SW 1271 (cell line): ENCODE results near the gene CACNA2D3.

Source experiments
- DNase-seq, 2 experiments: peaks; one replicate each; lab custom pipeline; 2025; lab: John Stamatoyannopoulos, UW

CACNA2D3 gene

DNA sequence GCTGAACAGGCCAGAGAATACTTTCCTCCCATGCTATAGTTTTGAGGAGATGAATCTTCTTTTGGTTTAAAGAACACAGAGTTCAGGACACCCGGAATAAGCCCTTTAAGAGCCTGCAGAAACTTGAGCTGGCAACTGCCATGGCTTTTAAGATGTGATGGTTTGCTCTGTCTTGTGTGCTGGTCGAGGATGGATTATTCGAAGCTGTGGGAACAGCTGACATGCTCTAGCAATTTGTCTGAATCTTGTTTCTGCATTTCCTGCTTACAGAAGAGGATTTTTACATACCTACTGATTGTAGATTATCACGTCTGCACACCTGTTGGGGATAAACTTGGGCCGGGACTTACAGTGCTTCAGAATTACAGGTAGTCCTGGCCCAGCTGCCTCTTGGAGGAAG, 408.6 kb downstream of the CACNA2D3 start:
- no peak for DNase-seq

DNA sequence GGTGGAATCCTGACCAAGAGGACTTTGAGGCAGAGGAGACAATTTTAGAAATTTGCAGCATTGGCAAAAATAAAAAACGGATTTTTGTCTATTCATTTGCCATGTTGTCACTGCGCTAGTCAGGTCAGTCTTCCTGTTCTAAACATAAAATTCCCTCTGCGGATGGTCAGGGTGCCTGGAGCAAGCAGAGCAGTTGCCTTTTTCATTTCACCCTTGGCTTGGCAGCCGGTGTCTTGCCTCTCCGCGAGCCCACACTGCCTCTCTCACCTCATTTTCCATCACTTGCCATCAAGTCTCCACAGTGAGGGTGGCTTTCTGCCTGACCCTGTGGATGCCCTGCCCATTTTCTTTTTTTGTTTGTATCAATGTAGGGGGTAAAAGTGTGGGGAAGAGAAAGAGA, 409.4 kb downstream of the CACNA2D3 start:
- no peak for DNase-seq

DNA sequence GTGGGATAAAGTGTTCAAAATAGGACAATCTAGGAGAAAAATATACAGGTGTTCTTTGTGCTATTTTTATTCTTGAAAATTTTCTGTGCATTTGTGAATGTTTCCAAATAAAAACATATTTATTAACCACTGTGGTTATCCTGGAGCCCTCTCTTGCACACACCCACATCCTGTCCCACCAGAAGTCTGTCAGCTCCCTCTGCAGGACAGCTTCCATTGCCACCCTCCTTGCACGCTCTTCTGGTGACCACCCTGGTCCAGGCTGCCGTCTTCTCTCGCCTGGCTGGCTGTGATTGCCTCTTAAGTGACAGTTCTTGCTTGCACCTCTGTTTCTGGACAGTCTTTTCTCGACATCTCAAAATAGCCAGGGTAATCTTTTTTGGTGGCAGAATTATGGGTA, 411.5 kb downstream of the CACNA2D3 start:
- DNase-seq = no peak

DNA sequence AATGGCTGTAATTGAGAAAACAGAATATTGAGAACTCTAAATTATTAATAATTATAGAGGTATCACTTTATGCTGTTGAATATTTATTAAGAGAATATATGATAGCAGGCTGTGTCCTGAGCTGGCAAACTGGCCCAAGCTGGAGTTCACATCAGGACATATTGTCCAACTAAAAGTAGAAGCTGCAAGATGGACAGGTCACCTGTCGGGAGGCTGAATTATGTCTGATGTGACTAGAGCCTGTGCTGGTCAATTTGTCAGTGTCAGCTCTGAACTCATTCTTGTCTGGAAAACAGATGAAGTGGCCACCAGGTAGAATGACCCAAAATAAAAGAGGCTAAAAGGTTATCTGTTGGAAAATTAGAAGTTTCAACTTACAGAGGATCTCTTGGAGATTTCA, 413.3 kb downstream of the CACNA2D3 start:
- DNase-seq = no peak

DNA sequence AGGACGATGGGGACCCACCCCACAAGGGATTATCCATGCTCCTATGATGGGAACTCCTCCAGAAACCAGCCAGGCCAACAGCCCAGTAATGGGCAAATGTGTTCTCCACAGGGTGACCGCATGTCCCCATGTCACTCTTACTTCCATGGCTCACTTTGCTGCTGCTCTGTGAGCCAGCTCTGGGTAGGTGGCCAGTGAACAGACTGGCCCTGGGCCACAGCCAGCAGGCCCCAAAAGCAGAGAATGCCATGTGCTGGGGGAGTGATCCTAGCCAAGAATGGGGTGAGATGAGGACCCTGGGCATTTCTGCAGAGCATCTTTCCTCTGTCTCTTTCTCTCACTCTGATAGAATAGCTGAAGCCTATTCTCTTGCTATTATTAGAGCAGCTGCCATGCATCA, 414.1 kb downstream of the CACNA2D3 start:
- DNase-seq = no peak

DNA sequence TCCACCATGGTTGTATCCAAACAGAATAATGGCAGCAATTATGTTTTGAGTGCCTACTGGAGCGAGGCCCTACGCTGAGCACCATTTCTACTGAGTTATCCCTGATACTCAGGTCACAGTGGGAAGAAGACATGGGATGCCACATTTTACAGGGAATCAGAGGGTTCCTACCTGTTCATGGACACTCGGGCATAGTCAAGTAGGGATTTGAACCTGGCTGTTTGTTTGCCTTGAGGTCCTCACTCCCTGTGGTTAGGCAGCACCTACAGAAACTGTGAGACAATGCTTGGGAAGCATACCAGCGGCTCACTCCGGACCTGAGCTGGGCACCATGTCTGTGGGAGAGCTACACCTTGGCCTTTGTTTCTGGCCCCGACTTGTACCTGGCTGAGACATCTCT, 415.2 kb downstream of the CACNA2D3 start:
- DNase-seq = no peak

DNA sequence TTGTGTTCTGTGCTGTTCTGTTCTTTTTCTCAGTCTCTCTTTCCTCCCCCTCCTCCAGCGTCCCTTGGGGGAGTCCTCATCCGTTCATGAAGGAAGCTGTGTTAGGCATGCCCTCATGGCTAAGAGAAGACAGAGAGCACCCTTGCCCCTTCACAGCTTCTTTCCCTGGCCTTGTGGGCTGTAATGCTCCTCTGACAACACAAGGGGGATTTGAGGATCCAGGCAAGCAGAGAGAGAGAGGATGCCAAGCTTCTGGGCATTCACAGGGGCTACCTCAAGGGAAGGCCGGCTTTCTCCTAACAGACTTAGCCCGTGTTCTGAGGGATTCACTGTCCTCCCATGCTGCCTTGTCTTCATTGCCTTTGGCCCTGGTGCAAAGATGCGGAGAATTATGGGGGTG, 416.0 kb downstream of the CACNA2D3 start:
- DNase-seq = no peak

DNA sequence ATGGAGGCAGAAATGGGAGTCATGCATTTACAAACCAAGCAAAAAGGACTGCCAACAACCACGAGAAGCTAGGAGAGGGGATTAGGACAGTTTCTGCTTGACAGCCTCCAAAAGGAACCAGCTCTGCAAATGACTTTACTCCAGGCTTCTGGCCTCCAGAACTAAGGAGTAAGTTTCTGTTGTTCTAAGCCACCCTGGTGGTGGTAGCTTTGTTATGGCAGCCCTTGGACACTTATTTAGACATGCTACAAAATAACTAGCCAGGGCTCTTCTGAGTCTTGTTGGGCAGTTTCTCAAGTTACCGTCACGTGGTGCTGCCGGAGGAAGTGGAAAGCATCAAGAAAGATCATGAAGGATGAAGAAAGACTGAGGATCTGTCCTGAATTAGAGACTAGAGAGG, 419.0 kb downstream of the CACNA2D3 start:
- no peak for DNase-seq

DNA sequence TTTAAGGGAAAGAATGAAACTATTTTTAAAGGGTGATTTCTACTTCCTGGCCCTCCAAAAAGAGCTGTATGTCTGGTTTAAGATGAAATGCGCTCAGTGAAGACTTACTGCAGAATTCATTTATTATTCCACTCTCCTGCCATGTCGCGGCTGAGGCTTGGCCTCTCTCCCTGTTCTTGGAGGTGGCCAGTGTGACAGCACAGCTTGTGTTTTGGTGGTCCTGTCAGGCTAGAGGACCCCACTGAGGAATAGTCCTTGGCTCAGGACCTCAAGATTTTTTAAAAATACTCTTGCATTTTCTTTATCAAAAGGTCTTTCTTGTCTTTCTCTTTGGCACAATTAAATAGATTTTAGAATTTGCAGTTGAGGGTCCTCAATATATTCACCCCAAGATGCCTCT, 421.1 kb downstream of the CACNA2D3 start:
- DNase-seq = no peak

DNA sequence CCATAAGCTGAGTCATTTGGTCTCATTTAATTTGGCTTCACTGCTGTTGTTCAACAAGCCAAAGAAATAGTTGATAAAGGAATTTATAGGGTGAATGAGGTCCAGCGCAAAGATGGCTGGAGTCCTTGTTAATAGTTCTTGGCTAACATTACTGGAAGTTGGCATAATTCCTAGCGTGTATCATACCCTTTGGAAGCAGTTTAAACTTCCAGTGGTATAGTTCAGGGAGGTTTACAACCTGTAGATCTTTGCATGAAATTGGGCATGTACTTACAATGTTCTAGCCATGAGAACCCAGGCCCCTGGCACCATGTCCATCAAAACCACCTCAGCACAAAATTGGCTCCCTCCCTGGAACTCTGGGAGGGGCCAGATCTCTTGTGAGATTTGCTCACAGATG, 424.7 kb downstream of the CACNA2D3 start:
- DNase-seq = no peak

DNA sequence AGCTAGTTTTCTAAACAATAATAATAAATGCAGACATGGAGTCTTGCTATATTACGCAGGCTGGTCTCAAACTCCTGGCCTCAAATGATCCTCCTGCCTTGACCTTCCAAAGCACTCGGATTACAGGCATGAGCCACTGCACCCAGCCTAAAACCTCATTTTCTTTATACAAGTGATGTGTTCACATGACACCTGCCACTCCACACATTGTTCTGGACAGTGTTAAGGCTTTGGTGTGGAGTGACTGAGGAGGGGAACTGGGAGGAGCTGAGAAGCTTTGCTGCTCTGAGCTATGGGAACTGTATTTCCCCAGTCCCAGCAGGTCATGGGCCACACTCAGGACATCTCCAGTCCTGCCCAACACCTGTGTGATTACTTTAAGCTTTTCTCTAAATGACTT, 425.5 kb downstream of the CACNA2D3 start:
- DNase-seq = no peak

DNA sequence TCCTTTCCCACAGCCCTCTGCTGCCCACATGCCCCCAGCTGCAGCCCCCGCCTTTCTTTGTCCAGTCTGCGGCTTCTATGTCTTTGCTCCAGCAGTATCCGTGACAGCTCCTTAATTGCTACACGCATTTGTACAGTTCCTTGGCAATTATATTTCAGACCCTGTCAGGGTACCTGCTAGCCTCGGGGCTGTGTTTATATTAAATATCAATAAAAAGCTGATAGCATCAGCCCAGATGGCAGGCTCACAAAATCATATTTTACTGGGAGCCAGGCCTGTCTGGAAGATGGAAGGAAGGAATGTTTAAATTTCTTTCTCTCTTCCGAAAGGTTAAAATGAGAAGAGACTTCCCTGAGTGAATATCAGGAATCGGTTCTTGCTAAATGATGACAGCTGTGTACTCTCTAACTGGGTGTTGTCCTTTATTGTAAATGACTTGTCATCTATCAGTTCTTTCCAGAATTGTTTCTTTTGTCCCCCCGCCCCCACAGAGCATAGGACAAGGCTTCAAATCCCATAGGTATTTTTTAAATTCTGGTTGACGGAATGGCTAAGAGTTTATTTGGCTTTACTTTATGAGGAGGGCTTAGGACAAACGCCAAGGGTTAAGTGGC, 427.4 kb downstream of the CACNA2D3 start:
- no peak for DNase-seq

DNA sequence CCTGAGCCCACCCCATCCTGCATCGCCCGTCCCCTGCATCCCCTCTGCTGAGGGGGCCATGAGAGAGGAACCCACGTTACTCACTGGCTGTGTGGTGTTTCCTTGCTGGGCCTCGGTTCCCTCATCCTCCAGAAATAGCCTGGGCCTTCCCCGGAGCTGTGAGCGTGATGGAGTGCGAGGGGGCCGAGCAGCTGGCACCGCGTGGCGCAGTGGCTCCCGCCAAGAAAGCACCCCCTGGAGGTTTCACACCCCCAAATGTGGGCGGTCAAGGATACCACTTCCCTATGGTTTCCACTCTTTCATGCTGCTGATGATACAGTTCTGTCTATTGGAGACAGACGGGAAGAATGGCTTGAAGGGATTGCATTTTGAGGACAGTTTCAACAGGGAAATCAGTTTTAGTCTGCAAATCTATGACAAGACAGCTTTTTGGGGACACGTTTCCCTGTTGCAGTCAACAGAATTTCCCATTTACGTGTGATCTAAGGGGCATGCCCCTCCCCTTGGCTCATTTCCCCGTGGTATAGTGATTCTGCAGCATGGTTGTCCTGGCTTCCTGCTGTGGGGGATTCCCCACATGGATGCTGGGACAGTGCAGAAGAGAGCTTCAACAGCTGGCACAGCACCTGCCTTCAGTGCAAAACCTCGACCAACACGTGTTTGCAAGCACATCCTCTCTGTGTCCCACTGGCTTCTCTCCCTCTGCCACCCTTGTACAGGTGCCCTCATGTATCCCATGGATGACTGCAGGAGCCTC, 428.0 kb downstream of the CACNA2D3 start:
- no peak for DNase-seq

DNA sequence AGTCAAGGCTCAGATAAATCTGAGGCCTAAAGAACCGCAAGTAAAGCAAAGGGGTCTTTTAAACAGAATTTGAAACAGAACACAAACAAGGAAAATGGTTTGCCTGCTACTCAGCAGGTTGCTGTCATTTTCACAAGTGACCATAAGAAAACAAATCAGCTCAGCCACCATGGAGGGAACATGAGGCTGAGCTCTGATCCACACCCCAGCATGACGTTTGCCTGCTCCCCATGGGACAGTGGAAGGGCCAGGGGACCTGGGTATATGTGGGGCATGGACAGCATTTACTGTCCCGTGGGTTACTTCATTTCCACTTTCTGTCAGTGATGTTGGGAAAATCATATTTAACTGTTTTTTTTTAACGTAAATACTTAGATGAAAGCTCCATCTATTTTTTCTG, 434.3 kb downstream of the CACNA2D3 start:
- DNase-seq = no peak

DNA sequence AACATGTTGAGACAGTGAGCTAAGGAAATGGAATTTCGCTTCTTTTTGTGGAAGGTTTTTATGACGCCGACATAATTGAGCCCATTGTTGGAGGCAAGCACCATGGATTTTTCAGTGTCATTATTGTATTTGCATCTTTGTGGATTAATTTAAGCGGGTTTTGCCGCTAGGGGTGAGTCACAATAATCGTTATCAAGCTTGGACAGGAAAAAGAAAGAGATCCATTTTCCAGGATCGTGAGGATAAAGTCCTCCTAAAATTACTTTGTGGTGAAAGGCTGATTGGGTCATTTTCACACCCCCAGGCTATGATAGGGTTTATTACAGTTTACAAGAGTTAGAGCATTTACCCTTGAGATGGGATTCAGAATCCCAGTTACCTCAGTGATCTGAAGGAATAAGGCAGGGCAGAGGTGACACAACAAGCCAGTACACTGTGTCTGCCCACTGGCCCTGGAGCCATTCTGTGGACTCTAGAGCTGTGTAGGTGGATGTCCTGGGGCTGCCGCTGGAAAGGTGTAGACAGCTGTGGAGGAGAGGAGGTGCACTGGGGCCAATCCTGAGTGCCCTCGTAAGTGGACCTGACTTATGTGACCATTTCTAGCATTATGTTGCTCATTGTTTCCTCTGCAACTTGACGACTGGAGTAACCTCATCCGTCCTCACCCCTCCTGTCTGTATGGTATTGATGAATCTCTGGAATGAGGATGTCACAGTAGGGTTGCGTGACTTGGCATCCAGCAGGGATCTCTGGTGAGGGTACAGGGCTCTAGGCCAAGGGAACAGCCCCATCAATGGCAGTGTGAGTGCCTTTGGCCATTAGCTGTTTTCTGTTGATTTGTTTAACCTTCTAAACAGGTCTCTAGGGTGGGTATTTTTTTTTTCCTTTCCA, 435.4 kb downstream of the CACNA2D3 start:
- DNase-seq = no peak

DNA sequence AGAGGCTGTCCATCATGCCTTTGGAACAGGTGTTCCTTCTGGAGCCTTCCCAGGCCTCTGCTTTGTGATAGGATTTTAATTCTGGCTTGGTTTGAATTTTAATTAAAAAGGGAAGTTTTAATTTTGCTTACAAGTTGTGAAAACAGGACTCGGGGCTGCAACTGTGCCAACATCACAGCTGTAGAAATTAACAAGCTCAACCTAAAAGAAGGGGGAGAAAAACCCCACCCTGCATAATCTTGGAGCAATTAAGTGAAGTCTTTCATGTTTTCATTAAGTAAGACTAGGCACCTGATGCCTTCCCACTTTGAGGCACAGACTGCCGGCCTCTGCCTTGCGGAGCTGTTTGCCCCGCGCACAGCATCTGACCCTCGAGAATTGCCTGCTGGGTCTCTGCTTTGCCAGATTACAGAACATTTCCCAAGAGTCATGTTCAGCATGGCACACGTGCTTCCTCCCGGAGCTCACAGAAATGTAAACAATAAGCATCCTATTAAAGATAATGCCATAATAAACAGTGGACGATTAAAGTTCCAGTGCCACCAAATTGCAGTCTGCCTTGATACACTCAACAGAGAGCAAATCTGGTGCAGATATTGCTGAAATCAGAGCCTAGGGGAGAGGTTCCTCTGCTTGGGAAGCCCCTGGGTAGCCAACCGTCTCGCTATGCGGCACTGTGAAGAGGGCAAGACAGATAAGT, 441.3 kb downstream of the CACNA2D3 start:
- DNase-seq = no peak

DNA sequence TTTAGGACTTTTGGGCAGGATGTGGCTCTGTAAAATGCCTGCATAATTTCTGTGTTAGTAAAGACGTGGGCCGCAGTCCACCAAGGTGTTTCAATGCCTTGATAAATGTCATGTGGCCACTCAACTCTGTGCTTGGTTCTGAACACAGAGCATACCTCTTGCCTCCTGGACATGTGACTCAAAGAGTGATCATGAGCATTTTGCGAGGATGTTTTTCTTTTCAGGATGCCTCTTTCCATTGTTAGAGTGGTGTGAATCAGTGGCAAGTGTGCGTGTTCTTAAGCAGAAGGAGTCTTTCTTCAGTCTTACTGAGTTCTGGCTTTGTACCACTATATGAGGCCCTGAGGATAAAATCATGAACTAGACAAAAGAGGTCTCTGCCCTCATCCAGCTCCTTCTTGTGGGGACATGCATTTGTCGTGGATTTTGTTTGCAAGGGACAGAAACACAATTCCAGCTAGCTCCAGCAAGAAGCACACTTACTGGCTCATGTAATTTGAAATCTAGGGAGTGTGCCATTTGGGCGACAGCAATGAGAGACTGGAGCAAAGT, 442.1 kb downstream of the CACNA2D3 start:
- no peak for DNase-seq

DNA sequence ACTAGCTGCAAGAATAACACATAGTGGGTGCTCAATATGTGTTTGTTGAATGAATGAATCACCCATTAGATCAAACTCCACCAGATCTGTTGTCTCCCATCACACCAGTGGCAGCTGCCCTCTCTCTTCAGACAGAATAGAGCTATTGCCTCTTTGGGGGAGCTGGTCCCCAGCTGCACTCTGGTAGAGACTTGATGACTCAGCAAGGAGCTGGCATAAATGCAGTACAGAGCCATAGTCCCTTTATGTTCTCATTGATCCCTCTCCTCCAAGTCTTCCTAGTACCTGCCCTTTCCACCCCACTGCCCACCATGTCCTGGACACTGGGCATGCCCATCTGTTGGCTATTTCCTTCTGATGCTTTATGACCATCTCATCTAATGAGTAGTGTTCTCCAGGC, 443.6 kb downstream of the CACNA2D3 start:
- DNase-seq = no peak

DNA sequence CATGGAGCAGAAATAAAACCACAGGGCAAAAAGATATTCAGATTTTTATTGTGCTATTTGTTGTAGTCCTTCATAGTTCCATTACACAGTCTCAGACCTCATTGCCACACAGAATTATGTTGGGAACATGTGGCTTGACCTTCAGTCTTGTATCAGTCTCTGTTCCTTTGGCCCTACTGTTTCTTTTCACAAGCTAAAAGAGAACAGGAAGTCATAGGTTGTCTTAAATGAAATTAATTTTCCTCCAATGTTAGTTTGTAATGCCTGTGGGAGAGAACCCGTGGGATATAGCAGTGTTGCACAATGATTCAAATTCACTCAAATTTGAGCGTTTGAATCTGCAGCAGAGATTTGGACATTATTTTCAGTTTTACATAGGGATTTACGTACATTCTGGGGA, 445.6 kb downstream of the CACNA2D3 start:
- no peak for DNase-seq

DNA sequence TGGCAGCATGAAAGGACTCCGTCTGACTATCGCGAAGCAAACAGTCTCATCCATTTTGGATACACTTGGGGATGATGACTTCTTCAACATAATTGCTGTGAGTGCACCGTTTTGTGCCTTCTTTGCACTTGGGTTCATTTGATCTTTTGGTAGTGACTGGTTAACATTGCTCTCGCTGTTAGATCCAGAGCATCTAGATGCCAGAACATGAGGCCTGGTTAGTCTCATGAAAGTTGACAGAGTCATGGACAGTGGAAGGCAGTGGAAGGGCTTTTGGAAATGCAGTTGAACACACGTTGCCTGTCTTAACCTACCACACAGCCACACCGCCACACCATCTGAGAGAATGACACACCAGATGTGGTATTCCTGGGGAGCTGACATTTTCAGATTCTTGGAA, 447.7 kb downstream of the CACNA2D3 start:
- no peak for DNase-seq

DNA sequence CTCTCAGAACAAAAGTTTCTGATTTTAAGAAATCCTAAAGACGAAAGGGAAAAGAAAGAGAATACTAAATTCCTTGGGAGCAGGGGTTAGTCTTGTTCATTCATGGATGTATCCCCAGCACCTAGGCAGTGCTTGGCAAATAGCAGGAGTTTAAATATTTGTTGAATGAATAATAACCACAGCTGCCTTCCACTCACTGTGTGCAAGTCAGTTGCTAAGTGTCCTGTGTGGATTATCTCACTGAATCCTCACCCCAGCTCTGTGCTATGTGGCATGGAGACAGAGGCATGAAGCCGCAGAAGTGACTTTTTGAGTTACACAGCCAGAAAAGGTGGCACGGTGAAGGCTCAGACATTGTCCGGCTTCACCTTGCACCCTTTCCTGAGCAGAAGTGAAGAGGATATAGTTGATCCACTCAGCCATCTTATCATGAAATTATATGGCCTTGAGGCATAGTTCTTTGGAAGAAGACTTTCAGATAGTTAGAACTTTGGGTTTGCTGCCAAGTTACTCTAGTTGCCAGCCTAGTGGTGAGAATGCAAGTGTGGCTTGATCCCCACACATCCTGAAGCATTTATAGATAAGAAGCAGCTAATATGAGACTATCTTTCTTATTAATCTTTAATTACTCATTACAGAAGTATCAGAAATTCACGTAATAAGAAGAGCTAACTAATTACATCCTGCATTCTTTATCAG, 450.0 kb downstream of the CACNA2D3 start:
- no peak for DNase-seq
